NCI-H1105 treated with DMSO at 0.1 percent for 48 hours (cell line): ENCODE results near the gene WASHC1.
A peak's percentile ranks its signal among the peaks of the same experiment; 100 is the strongest.
"Not testable (repeated sequence)": the region's sequence is repeated elsewhere in the genome, so short reads cannot be mapped to it uniquely, and the experiment has no call there.

Experiments
- DNase-seq: peaks from one replicate; lab custom pipeline; 2025; lab: John Stamatoyannopoulos, UW

The WASHC1 gene, protein sequence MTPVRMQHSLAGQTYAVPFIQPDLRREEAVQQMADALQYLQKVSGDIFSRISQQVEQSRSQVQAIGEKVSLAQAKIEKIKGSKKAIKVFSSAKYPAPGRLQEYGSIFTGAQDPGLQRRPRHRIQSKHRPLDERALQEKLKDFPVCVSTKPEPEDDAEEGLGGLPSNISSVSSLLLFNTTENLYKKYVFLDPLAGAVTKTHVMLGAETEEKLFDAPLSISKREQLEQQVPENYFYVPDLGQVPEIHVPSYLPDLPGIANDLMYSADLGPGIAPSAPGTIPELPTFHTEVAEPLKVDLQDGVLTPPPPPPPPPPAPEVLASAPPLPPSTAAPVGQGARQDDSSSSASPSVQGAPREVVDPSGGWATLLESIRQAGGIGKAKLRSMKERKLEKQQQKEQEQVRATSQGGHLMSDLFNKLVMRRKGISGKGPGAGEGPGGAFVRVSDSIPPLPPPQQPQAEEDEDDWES

DNA sequence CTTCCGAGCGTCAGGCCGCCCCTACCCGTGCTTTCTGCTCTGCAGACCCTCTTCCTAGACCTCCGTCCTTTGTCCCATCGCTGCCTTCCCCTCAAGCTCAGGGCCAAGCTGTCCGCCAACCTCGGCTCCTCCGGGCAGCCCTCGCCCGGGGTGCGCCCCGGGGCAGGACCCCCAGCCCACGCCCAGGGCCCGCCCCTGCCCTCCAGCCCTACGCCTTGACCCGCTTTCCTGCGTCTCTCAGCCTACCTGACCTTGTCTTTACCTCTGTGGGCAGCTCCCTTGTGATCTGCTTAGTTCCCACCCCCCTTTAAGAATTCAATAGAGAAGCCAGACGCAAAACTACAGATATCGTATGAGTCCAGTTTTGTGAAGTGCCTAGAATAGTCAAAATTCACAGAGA lies at the start of gene WASHC1:
Gene WASHC1 (minus strand): TSS at position 101 of the 400 bp plus-strand sequence. CDS start 4,457 bp downstream, outside the sequence.
- DNase-seq = not testable (repeated sequence)

DNA sequence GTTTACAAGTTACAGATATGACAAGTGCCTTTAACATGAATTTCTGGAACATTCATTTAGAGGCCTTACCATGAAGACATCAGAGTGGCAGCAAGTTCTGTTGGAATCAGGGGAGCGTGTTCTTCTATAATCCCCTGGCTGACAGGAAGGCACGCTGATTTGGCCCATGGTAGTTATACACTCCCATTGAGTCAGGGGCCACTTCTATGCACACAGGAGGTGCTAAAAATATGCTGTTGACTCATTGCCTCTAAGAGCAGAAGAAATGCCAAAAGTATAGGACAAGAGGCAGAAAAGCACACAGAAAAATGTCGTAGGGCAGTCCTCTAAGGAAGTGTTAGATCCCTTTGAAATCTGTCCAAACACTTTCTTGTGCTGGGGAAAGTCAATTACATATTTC lies 49.1 kb upstream of the WASHC1 start:
- not testable (repeated sequence) for DNase-seq

DNA sequence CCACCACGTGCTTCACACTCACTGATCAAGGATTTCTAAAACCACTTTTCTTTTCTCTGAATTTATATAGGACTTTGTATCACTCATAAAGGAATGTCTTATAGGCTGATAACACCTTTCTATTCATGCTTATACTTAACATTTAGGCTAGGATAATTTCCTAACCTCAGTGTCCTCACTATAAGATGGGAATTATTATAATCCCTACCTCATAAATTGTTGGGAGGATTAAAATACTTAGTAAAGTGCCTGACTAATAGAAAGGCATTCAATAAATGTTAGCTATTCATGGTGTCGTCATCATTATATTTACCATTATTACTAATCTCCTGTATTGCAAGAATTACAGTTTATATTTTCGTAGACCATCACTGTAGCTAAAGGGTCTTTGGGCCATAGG lies 47.1 kb upstream of the WASHC1 start:
- DNase-seq = not testable (repeated sequence)

DNA sequence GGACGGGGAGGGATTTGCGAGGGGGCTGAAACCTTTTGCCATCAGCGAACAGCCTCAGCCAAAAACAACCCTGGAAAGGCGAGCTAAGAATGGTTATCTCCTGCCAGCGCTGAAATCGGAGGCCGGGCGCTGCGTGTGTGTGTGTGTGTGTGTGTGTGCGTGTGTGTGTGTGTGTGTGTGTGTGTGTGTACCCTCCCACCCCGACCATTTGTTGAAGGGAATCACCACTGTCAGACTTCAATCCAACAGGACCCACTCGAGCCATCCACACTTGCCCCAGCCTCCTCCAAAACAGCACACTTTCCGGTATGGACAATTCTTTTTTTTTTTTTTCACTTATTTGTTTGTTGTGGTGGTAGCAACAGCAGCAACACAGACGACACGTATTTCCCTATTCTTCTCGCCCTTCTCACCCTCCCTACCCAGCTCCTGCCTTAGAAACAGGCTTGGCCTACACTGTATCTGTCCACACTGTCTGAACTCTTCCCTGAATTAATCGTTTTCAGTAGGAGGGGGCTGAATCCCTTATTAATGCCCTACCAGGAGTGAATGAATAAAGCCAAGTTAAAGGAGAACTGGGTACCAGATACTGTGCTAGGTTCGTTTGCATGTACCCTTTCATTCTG lies 44.8 kb upstream of the WASHC1 start:
- peak; percentile 26 for DNase-seq

DNA sequence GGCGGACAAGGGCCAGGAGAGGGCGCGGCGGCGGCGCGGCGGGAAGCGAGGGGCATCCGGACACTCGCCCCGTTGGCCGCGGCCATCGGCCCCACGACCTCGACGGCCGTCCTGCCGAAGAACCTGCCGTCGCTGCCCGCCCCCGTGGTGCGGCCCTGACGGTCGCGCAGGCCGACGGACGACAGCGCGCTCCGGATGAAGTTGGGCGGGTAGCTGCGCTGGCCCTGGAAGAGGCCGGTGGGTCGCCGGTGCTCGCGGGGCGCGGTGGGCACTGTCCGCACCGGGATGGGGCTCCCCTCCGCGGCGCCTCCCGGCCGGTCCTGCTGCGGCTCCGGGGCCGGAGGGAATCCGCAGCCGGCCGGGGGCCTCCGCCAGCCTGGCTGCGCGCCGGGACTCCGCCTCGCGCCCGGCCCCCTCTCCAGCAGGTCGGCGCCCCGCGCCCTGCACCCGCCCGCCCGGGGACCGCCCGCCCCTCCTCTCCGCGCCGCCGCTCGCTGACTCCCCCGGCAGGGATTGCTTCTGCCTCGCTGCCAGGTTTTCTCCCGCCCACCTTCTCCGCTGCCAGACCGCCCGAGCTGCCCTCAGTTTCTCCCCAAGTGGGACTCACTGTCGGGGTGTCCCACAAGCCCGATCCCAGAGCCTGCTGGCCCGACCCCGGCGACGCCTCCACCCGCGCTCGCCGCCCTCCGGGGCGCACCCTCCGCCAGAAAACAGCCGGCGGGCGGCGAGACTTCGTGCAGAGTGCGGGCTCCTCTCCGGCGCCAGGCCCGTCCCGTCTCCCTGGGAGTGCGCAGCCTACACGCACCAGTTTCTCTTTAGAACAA lies 44.0 kb upstream of the WASHC1 start:
- DNase-seq = peak; percentile 26

DNA sequence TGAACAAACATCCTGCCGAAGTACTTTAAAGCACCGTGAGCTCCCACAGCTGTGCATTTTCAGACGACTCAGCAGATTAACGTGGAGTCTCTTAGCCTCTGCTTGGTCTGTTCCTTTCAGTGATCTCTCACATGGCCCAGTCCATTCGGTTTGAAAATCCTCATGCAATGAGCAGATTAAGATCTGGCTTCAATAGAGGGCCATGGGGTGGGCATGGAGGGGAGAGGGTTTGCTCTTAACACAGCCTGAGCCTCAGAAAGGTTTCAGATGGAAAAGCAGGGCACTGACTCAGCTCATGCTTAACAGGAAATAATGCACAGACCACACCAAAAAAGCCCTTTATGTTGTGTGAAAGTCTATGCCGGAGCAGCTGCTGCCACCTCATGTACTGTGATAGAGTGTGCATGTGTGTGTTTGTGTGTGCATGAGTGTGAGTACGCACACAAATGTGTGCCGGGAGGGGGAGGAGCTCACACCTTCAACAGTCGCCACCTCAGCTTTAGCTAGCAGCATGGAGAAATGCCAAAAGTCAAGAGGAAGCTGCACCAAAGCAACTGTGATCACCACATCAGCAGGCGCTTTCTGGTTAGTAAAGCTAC lies 33.9 kb upstream of the WASHC1 start:
- DNase-seq = peak; percentile 36

DNA sequence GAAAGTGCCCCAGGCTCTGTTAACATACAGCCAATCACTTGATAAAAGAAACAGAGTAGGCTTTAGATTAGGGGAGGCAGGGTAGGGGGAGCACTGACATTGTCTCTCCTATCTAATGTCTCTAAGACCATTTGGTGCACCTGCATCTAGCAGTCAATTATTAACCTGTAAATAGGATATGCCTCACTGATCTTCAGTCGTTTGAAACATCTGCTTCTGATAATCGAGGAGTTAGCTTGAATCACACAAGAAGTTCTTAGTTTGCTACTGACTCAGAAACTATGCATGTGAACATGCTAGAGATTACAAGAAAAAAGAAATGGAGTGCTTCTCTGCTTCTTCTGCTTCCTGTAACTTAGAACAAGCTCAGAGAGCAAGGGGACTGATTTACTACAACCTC lies 23.4 kb upstream of the WASHC1 start:
- not testable (repeated sequence) for DNase-seq

DNA sequence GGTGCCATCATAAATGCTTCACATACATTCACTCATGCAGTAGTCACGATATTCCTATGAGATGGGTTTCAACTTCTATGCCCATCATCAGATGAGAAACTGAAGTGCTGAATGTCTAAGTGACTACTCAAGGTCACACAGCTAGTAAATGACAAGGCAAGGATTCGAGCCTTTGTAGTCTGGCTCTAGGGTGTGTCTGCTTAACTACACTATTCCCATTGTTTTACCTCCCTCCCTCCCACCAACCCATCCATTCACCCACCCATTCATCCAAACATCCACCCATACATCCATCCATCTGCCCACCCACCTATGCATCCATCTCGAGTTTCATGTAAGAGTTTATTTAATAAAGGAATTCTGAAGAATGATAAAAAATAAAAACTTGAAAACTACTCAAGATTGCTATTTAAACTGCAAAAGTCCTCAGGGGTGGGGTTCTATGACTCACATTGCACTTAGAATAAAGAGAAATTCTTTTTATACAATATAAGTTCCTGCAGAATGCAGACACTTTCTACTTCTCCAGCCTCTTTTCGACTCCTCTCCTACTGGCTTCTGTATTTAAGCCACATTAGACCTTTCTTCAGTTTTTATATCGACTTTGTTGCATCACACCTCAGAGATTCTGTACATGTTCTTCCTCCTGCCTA lies 19.1 kb upstream of the WASHC1 start:
- not testable (repeated sequence) for DNase-seq

DNA sequence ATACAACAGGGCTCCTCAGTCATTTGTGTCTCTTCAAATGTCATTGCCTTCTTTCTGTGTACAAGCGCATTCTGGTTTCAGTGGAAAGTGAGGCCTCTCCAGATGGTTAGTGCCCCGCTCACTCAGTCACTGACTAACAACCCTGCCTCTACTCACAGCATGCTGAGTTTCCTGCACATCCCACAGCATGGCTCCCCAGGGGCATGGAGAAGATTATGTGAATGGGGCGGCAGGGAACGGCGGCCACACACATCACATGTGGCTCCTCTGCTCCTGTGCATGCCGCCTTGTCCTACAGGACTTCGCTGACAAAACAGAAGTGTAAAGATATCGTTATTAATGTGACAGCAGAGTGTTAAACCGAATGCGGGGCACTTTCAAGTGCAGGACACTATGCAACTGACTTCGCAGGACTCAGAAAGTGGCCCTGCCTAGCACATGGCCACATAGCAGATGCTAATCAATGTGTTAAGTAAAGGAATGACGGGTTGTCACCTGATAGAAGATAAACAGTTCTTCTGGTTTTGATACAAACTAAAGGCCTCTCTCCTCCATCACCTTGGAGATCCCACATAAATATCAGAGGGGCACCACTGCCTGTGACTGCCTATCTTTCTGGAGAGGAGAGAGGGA lies 17.5 kb upstream of the WASHC1 start:
- not testable (repeated sequence) for DNase-seq

DNA sequence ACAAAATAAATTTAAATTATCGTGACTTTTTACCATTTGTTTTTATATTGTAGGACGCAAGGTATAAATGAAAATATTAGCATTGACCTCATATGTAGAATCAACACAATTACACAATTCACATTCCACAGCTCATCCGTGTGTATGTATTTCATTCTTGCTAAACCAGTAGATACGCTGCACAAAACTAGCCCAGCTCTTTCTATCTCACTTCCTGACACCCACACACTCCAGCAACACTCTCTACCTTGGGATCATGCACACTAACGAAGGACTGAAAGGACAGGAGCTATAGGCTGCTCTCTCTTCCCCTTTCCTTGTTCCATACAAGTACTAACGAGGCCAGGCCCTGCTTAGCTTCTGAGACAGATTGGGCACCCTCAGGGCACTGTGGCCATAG lies 16.9 kb upstream of the WASHC1 start:
- DNase-seq = not testable (repeated sequence)

DNA sequence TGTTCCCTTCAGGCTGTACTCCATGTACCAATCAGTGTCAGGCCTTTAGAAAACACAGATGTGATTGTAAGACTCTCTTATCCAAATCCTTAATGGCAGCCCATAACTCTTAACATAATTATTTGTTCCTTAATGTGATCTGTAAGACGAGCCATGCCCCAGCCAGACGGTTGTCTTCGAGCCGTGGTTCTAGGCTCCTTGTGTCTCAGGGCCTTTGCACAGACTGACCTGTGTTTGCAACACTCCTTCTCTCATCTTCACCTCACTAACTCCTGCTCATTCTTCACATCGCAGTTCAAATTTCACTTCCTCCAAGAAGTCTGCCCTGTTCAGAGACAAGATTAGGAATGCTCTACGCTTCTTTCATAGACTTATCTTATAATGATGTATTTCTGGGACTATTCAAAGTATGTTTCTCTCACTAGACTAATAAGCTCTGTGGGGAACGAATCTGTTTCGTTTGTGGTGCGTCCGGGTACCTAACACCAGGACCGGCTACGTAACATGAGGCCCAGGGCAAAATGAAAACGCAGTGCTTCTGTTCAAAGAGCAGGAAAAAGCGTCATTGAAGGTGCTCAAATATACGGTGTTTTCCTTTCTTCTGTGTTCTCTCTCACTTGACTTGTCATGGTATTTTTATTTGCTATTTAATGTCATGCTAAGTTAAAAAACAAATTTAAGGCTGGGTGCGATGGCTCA lies 16.1 kb upstream of the WASHC1 start:
- DNase-seq = not testable (repeated sequence)

DNA sequence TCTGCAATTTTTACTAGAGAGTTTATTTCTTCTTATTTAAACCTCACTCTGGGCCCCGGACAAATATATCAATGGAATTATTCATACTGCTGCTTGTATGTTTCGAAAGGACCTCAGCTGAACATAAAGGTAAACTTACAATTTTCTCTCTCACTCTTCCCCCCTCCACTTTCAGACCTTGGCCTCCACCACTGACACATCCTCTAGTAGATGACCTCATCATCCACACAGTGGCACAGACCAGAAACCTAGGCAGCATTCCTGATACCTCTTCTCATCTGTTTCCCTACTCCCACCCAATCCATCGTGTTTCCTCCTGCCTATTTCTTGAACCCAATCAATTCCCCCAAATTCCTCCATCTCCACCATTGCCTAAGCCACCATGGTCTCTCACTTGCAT lies 15.2 kb upstream of the WASHC1 start:
- DNase-seq = not testable (repeated sequence)

DNA sequence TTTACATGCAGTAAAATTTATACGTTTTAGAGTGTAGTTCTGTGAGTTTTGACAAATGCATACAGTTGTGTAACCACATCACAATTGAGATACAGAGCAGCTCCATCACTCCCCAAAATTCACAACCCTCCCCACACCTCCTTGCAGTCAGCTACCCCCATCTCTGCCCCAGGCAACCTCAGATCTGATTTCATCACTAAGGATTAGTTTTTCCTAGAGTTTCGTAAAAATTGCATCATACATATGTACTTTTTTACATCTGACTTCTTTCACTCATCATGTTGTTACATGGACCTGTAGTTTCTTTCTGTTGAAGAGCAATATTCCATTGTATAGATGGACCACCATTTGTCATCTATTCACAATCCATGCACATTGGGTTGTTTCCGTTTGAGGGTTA lies 14.4 kb upstream of the WASHC1 start:
- DNase-seq = not testable (repeated sequence)

DNA sequence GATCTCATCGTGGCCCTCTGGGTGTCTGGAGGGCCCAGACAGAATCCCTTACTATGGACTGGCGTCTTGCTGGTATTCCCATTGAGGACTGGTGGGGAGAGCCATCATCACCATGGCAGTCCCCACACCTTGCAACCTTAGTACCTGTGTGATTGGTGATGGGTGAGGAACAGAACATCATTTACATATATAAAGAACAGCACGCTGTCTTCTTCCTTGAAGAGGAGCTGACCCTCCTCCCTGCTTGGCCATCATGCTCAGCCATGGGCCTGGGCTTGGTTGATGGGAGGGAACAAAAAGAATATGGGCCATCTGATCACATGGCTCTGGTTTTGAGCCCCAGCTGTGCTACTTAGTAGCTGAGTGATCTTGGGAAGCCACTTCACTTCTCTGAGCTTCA lies 13.9 kb upstream of the WASHC1 start:
- DNase-seq = not testable (repeated sequence)

DNA sequence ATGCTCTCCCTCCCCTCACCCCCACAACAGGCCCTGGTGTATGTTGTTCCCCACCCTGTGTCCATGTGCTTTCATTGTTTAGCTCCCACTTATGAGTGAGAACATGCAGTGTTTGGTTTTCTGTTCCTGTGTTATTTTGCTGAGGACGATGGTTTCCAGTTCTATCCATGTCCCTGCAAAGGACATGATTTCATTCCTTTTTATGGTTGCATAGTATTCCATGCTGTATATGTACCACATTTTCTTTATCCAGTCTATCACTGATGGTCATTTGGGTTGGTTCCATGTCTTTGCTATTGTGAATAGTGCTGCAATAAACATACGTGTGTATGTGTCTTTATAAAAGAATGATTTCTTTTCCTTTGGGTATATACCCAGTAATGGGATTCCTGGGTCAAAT lies 12.6 kb upstream of the WASHC1 start:
- not testable (repeated sequence) for DNase-seq

DNA sequence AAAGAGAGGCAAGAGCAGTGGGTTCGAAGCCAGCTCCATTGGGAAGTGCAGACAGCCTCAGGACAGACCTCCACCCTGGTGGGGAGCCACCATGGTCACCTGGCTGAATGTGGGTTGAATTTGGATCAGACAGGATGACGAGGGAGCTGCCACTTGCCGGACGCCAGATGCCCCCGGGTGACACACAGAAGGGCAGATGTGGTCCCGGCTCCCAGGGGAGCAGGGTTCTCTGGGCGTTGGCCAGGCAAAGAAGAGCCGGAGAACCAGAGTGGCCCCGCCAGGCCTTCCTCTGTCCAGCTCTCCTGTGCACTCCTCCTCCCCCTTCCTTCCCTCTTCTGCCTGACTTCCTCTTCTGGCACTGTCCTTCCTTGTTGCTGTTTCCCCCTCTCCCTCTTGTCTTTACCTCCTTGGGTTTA lies 12.0 kb upstream of the WASHC1 start:
- DNase-seq = not testable (repeated sequence)

DNA sequence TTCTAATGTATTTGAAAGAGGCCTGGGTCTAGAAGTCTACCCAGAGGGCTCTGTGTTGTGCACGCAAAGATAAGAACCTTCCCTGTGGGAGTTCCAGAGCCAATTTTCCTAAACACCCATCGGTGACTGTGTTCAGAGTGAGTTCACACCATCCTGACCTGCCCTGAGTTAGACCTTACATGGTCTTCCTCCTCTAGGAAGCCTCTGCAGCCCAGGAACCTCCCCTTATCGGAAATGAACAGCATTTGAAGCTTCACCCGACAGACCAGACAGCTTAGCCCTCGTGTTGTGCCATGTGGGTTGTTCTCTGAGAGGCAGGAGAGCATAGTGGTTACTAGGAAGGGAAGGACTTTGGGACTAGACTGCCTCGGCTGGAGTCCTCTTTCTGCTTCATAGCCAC lies 3.1 kb upstream of the WASHC1 start:
- DNase-seq = not testable (repeated sequence)

DNA sequence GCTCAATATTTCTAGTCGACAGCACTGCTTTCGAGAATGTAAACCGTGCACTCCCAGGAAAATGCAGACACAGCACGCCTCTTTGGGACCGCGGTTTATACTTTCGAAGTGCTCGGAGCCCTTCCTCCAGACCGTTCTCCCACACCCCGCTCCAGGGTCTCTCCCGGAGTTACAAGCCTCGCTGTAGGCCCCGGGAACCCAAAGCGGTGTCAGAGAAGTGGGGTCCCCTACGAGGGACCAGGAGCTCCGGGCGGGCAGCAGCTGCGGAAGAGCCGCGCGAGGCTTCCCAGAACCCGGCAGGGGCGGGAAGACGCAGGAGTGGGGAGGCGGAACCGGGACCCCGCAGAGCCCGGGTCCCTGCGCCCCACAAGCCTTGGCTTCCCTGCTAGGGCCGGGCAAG lies 481 bp downstream of the WASHC1 start:
- DNase-seq = not testable (repeated sequence)

DNA sequence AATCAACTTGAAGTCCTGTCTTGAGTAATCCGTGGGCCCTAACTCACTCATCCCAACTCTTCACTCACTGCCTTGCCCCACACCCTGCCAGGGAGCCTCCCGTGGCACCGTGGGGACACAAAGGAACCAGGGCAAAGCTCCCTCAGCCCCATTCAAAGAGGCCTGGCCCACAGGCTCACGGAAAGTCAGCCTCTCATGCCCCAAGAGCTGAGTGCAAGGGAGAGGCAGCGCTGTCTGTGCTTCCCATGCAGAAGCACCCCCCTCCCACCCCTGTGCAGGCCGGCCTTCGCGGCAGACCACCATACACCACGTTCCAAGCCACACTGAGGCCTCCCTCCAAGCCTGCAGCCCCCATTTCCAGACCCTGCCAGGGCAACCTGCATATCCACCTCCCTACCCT lies 7.6 kb downstream of the WASHC1 start:
- DNase-seq = not testable (repeated sequence)

DNA sequence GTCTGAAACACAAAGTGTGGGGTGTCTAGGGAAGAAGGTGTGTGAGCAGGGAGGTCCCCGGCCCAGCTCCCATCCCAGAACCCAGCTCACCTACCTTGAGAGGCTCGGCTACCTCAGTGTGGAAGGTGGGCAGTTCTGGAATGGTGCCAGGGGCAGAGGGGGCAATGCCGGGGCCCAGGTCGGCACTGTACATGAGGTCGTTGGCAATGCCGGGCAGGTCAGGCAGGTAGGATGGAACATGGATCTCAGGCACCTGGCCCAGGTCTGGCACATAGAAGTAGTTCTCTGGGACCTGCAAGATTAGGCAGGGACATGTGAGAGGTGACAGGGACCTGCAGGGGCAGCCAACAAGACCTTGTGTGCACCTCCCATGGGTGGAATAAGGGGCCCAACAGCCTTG lies 12.4 kb downstream of the WASHC1 start:
- not testable (repeated sequence) for DNase-seq
